CD4-positive, alpha-beta T cell treated with Interleukin-6 at 100 ng/mL for 8 hours (primary cell): Measurements from ENCODE around the gene FGF21.

Experiments used
- DNase-seq: peaks from one replicate; pipeline ENCODE4 v3.0.0-alpha.2; 2020; ENCODE audit warnings: mixed read lengths, low spot score

Gene FGF21

DNA sequence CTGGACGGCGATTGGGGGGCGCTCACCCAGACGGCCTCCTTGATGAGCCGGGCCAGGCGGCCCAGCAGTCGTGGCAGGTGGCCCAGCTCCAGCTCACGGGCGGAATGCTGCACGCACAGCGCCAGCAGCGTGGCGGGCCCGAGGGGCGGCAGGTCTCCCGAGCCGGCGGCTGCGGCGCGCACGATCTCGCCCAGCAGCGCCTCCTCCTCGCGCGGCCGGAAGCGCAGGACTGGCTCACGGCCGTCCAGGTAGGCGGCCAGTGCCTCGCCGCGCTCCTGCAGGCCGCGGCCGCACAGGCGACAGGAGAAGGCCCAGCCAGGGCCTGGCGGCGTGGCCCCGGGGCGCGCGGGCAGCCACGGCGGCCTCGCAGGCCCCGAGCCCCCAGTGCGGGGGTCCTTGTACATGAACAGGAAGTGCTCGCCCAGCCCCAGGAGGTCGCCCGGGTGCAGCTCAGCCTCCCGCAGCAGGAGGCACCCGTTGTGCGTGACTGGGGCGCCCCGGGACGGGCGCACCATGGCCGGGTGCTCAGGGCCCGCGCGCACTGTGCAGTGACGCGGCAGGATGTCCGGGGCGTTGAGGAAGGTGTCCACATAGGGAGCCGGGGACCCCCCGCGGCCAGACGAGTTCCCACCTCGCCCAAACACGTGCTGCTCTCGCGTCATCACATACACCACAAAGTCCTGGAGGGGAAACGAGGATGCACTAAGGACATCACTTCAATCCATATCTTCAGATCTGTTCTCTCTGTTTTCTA lies 26.2 kb upstream of the FGF21 start:
- DNase-seq = no peak

DNA sequence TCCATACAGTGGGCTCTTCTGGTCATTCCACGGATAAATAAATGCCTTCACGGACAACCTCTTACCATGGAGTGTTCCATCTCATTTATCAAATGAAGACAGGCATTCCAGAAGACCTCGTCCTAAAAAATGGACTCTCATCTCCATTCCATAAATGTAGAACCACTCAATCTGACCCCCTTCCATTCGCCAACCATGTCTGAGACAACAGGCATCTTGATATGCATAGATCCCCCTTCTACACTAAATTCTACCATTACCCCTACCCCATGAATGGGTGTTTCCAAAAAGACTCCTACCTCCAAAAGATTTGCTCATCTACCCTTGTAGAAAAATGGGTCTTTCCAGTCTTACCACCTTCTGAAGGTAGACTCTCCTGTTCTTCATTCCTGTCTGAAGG lies 23.9 kb upstream of the FGF21 start:
- DNase-seq = no peak

DNA sequence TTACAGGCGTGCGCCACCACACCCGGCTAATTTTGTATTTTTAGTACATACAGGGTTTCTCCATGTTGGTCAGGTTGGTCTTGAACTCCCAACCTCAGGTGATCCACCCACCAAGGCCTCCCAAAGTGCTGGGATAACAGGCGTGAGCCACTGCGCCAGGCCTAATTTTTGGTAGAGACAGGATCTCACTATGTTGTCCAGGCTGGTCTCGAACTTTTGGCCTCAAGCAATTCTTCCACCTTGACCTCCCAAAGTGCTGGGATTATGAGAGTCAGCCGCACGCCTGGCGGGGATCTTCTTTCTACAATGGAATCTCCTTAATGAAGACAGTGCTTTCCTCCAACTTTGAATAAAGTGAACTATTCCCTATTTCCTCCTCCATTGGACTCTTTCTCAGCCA lies 20.7 kb upstream of the FGF21 start:
- no peak for DNase-seq

- no peak for DNase-seq
These were observed 20.2 kb upstream of the FGF21 start for GRCh38 chr19:48735031-48735615.

DNA sequence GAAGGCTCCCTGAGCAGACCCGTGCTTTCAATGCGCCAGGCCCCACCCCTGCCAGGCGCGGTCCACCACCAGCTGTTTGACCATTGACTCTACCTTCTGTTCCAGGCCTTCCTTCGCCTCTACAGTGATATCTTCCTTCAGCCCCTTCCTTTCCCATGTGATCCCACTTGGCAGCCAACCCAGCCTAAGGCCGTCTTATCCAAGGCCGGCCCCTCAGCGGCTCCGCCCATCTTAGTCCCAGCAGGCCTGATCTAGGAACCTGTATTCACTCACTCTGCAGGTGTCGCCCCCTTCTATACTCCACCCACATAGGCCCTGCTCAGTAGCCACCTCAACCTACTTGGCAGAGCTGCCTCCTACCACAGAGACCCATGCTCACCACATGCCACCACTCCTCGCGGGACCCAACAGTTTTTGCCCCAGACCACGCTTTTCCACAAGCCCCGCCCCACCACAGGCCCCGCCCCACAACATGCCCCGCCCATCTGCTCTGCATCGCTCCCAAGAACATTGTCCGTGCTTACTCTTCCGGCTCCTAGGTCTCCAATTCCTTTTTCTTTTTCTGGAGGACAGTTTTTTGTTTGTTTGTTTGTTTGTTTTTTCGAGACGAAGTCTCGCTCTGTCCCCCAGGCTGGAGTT lies 17.8 kb upstream of the FGF21 start:
- DNase-seq = no peak

DNA sequence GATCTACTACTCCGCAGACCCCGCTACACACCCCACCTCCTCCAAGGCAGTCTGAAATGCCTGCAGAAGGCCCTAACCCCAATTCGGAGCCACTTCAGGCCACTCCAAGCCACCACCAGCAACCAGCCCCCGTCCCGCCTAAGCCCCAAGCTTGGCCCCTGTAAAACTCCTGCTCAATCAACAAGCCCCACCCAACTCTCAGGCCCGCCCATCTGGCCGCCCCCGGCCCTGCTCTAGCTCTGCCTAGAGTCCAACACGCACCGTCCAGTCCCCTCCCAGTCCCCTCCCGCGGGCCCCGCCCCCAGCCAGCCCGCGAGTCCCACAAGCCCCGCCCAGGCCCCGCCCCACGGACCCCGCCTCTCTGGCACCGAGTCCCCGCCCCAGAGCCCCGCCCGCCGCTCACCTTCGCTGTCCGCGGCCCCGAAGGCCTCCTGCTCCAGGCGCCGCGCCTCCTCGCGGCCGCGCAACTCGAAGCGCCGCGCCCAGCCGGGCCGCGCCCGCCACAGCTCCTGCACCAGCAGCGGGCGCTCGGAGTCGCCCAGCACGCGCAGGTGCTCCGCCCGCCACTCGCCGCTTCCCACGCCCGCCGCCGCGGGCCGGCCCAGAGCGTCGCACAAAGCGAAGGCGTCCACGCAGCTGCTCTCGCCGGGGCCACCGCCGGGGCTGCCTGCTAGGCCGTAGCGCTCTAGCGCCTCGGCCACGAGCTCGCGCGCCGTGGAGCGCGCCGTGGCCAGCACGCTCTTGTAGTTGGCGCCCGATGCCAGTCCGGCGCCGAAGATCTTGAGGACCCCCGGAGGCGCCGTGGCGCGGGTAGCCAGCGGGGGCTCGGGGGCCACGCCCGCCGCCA lies 16.5 kb upstream of the FGF21 start:
- peak; percentile 94 for DNase-seq

GRCh38 chr19:48739404-48740163 lies 15.7 kb upstream of the FGF21 start:
- no peak for DNase-seq

DNA sequence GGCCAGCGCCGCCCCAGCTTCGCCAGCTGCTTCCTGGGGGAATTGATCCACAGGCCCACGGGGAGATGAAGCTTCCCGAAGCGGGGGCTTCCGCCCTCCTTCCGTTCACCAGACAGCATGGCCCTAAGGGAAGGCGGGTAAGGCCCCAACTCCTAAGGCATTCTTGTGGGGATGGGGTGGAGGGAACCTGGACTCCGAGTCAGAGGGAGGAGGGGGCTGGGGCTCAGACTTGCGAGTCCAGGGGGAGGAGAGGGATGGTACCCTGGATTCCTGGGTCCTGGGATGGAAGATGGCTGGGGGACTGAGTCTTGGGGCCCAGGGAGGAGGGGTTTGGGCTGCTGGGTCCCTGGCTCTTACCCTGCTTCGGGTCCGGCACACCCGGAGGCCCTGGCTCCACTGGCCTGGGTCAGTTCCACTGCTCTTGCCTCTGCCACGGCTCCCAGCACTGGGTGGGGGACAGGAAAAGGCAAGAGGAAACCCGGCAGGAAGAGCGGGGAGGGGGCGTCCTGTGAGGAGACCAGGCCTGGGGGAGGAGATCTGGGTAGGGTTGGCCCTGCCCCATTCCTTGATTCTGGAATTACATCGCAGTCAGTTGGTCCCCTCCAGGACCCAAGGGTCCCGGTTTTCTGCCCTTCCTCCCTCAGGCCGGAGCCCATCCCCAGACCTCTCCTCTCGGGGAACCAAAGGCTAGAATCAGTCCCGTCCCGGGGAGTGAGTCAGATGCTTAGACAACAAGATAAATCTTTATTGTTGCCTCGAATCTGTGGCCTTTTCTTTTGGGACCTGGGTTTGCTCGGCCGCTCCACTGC lies 15.0 kb upstream of the FGF21 start, which contains the start of gene RASIP1:
Gene RASIP1, minus strand, starts transcription at position 447 of the 809 bp plus-strand sequence. Its CDS starts 328 bp downstream, at position 119.
- no peak for DNase-seq

DNA sequence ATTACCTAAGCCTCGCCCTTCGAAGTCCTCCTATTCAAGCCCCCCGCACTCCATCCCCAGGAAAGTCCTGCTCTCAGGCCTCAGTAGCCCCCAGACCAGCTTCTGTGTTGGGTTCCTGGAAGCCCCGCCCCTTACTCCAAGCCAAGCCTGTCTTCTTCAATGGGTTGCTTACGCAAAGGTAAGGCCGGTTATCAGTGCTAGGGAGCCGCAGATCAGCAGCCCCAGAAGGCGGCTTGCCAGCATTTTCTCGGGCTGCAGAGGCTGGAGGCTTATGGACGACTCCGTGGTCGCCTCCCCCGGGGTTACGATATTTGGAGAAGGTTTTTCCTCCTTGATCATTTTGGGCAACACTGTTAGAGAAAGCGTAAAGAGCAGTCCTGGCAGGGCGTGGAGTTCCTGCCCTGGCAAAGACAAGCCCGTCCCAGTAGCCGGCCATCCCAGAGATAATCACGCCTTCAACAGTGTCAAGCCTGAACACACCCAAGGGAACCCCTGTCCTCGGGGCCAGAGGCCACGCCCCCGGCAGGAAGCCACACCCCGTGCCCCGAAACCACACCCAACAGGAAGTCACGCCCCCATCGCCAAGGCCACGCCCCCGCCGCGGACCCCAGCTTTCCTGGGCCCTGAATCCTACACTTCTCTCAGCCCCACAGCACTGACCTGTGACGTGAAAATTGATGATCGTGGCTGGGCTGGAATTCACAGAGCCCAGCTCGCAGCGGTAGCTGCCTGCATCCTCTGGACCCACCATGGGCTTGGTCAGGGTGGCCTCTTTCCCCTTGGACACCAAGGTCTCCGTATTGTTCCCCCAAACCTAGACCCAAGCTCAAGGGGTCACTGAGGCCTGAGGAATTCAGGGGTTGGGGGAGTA lies 14.0 kb upstream of the FGF21 start:
- DNase-seq = no peak

GRCh38 chr19:48742096-48742495 lies 13.2 kb upstream of the FGF21 start:
- DNase-seq = no peak

DNA sequence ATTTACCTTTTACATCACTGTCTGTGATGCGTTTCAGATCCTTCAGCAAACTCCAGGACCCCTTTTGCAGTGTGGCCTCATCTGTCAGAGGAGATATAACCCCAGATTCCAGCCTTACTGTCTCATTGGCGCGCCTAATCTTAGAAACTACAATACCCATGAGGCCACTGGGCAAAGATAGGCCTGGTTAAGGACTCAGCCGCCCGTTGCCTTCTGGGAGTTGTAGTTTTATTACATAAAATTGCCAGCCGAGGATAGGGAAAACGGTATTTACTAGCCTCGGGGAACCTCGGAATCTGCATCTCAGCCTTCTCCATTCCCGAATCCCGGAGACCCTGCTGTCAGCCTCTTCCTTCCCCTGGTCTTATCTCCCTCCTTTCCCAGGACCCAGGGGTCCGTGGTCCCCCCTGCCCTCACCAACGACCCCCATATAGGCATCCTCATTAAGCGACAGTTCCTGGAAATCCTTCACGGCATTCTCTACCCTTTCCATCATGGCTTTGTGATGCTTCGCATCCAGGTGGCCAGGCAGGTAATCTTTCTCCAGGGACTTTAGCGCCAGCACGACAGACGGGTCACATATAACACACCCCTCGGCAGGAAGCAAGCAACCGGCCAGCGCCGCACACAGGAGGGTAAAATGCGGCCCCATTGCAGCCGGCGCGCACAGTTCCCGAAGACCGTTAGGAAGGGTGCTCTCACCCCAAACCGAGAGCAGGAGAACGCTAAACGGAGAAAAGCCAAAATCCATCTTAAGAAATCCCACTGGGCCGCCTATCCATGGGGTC lies 9.9 kb upstream of the FGF21 start:
- DNase-seq = peak; percentile 56

DNA sequence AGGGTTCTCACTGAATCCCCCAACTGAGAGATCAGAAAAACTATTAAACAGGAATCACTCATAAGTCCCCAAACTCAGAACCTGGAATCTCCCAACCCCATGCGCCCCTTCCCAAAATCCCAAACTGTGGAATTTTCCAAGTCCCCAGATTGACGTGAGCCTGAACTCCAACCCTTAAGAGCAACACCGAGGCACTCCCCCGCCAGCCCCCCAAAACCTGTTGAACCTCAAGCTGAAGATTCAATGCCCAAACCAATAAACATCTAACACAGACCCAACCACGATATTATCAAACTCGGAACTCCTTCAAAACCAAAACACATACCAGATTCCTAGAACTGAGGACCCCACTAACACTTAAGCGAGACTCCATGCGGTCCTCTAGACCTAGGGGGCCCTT lies 9.2 kb upstream of the FGF21 start:
- DNase-seq = no peak

DNA sequence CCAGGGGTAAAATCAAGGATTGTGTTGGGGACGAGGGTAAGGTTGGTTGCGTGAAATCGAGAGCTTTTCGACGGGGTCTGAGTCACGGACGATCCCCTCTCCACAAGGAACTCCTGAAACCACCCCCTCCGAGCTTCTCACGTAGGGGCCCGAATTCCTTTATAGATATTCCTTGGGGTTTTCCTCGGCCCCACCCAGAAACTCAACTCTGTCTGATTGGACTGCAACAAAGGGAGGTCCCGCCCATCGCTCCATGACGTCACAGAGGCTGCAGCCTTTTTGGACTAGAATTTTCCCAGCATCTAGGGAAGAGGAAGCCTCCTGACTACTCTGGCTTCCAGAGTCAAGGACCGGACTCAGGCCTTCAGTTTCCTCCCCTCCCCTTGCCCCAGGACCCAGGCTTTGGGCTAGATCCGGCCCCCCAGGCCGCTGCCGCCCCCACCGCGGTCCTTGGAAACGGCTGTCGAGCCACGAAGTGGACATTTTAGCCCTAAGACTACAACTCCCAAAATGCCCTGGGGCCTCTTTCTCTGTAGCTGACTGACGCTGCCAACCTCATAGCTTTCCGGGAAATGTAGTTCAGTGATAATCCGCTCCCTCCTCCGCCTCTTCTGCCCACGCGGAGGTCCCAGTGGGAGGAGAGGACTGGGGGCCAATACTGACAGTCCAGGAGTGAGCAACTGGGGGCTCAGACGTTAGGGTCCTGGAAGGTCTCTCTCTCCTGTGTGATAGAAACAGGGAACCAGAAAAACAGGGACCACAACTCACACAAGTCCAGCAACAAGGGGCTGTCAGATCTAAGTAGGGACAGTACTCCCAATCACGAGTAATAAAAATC lies 8.4 kb upstream of the FGF21 start, which contains the start of gene IZUMO1:
Gene IZUMO1, minus strand, starts transcription at position 172 of the 838 bp plus-strand sequence. CDS start 1,050 bp downstream, outside the sequence.
- peak; percentile 47 for DNase-seq

DNA sequence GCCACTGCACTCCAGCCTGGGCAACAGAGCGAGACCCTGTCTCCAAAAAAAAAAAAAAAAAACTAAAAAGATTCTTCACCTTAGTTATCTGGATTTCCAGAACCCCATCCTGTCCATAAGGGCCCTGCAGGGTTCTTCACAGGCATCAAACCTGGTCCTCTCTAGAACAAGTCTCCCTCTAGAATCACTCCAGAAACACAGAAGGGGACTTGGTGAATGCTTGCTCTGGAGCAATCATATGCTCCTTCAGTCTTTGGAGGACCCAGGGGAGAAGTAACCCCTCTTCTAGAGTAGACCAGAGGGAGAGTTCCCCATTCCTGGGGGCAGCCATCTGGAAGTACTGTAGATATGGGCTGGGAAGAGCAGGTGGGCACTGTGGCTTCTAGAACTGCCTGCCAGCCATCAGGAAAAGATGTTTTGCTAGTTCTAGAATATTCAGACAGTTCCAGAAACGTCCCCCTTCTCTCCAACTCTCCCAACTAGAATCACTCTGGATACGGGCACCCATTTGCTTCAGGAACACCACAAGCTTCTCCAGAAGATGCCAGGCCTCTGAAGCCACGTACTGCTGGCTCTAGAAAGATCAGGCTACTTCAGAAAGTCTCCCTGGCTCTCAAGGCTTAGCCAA lies 5.6 kb upstream of the FGF21 start:
- no peak for DNase-seq

DNA sequence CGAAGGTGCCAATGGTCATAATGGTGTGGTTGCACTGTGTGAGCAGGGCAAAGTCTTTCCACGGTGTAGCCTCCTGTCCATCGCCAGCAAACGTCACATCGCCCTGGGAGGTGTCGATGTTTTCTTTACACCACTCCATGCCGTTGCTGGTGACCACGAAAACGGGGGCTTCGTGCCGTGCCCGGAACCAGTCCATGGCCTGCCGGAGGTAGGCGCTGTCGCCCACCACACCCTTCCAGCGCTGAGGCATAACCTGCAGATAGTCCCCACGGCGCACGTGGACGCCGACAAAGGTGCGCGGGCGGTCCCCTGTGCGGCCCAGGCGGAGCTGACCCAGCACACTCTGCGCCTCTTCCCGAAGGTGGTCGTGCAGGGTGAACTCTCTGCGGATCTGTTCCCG lies 5.0 kb upstream of the FGF21 start:
- no peak for DNase-seq

DNA sequence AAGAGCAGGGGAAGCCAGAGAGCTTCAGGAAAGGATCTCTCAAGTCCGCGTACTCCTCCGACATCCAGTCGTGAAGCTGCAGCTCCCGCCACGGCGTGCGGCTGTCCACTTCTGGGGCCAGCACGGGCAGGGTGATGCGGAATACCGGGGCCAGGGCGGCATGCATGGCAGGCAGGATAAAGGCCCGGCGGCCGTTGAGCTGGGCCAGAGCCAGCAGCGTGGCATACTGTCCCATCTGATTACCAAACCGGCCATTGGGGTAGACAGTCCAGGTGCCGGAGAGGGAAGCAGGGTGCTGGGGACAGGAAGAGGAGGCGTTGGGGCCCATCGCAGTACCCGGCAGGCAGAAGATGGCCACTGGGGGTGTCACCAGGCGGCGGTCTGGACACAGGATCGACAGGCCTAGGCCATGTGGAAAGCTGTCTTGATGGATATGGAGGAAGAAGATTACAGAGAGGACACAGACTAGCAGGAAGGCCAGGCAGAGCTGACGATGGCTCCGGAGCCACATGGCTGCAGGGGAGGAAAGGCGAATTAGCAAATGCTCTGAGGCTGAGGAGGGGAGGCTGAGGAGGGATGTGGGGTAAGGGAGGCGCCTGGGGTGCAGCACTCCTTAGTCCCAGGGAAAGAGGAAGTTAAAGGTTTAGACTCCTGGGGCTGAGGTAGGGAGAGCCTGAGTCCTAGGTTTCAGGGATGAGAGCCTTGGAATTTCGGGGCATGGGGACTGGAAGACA lies 4.4 kb upstream of the FGF21 start:
- no peak for DNase-seq
